Measurements from ENCODE around the gene IRF7. TPM values are rescaled to one million over a fixed set of nuclear protein-coding genes. Genes with fewer than 3 reads are reported as not detected.
A peak's percentile ranks its signal among the peaks of the same experiment; 100 is the strongest.

The IRF7 gene
- total RNA-seq, 1 experiment from 2014 or later = 15.2 TPM

DNA sequence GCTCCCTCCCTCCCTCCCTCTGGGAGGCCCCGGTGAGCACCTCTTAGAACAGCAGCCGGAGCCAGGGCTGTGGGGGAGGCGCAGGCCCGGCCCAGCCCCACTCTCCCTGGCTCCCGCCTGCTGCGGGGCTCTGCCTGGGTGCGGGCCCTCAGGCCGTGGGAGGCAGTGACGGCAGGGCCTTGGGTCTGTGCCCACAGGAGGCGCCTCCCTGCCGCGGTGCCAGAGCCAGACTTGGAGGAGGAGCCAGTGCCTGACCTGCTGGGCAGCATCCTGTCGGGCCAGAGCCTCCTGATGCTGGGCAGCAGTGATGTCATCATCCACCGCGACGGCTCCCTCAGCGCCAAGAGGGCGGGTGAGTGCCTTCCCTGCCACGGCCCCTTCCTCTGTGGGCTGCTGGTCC is 9.5 kb downstream of the IRF7 start:
- POLR2A ChIA-PET = no interaction called here
- no peak overlapping the region for H3K9ac ChIP-seq (ENCODE audit: low read length)
- no peak overlapping the region for H2AFZ ChIP-seq (ENCODE audit: low read depth, low read length, poor library complexity, severe bottlenecking)
- RAD21 ChIA-PET (ENCODE audit: low non-redundant PET in 1 of 2, low total read pairs in 2 of 2, uncharacterized antibody in 2 of 2, unreplicated experiment in 2 of 2) = no interaction called here
- no peak overlapping the region for H3K4me3 ChIP-seq (replicated peaks in 1 of 2; ENCODE audit: low read depth in 1 of 2, low read length in 2 of 2)
- intact Hi-C loops (cut with micrococcal nuclease) = no loop called here
- ATAC-seq (peak; percentile 29; the same call in 1 of the 2 replicates), DNase-seq (ENCODE audit: low read depth, low spot score) (no peak)
- H3K36me3 ChIP-seq (ENCODE audit: control insufficient read depth in 1 of 2, insufficient read depth in 2 of 2, low read length in 2 of 2) = peaks cover 50 to 58% of the 10 kb centered on the region in 2 experiments; a peak in 3 of 4 replicates
- no peaks in the 10 kb centered on the region for H3K9me3 ChIP-seq (ENCODE audit: control insufficient read depth in 1 of 2, insufficient read depth in 1 of 2, low read depth in 1 of 2, low read length in 2 of 2)
- no peaks in the 10 kb centered on the region for H3K27me3 ChIP-seq (ENCODE audit: insufficient read depth, low read length)
- no peak overlapping the region for H3K4me2 ChIP-seq (ENCODE audit: low read length)
- H3K4me1 ChIP-seq (ENCODE audit: control insufficient read depth in 1 of 2, insufficient read depth in 2 of 2, low read length in 2 of 2) = no peaks in the 10 kb centered on the region
- CTCF ChIA-PET = no interaction called here
- H3K79me2 ChIP-seq (ENCODE audit: insufficient read depth, low read length) = peaks cover 29% of the 10 kb centered on the region; the same call in 1 of the 2 replicates
- H3K9me2 ChIP-seq (ENCODE audit: insufficient read depth) = no peaks in the 10 kb centered on the region
- BruUV-seq (replicated peaks) = no TSS peak
- H4K20me1 ChIP-seq (ENCODE audit: insufficient read depth) = no peaks in the 10 kb centered on the region
- H3K27ac ChIP-seq (ENCODE audit: low read depth, low read length) = no peak overlapping the region; the same call in 1 of the 2 replicates
- TF ChIP-seq SRF (IDR thresholded peaks at IDR 0.05; ENCODE audit: low read depth) (no peak), EZH2 (IDR thresholded peaks at IDR 0.05) (no peak), CTCF (IDR thresholded peaks at IDR 0.05 in 2 of 3, conservative IDR thresholded peaks at IDR 0.05 in 1 of 3; ENCODE audit: borderline replicate concordance in 1 of 3, insufficient read depth in 1 of 3, low read depth in 2 of 3, low read length in 2 of 3) (no peak), ZBTB33 (IDR thresholded peaks at IDR 0.05; ENCODE audit: extremely low read depth, insufficient replicate concordance, low read length) (no peak), ZFX (IDR thresholded peaks at IDR 0.05) (no peak), JUND (IDR thresholded peaks at IDR 0.05) (no peak), MAX (IDR thresholded peaks at IDR 0.05) (no peak)
